ENCODE results near the gene ALG12. TPM values are rescaled to one million over a fixed set of nuclear protein-coding genes. Genes with fewer than 3 reads are reported as not detected.

The ALG12 gene
- polyA plus RNA-seq, 1 donor from 2014 or later = 14.3 TPM

GRCh38 chr22:49885881-49886280, 32.4 kb downstream of the ALG12 start:
- Histone ChIP-seq H3K4me2 (ENCODE audit: low read length) (no peak overlapping the region), H4K20me1 (ENCODE audit: insufficient read depth) (no peaks in the 10 kb centered on the region), H3F3A (ENCODE audit: insufficient read depth, low read length, poor library complexity, severe bottlenecking) (no peaks in the 10 kb centered on the region), H3K9me3 (ENCODE audit: low read length) (peaks cover 18% of the 10 kb centered on the region), H3K9me2 (ENCODE audit: insufficient read depth, low read length) (no peaks in the 10 kb centered on the region), H3K27me3 (ENCODE audit: insufficient read depth, low read depth, low read length) (no peaks in the 10 kb centered on the region), H2AFZ (ENCODE audit: low read depth, low read length) (no peak overlapping the region), H3K4me3 (ENCODE audit: low read length) (no peak overlapping the region), H3K27ac (ENCODE audit: low read length) (no peak overlapping the region), H3K79me2 (replicated peaks; ENCODE audit: insufficient read depth, low read length) (peaks cover 55% of the 10 kb centered on the region), H3K9ac (ENCODE audit: low read length) (no peak overlapping the region), H3K36me3 (ENCODE audit: insufficient read depth, low read length) (peaks cover 56% of the 10 kb centered on the region)
- TF ChIP-seq REST (IDR thresholded peaks at IDR 0.05; ENCODE audit: borderline replicate concordance) (no peak), EP300 (conservative IDR thresholded peaks at IDR 0.05; ENCODE audit: poor library complexity, severe bottlenecking) (no peak), SMC3 (conservative IDR thresholded peaks at IDR 0.05; ENCODE audit: poor library complexity) (no peak)

GRCh38 chr22:49885281-49885680, 33.0 kb downstream of the ALG12 start:
- Histone ChIP-seq H3K9ac (ENCODE audit: low read length) (no peak overlapping the region), H3K79me2 (replicated peaks; ENCODE audit: insufficient read depth, low read length) (peaks cover 54% of the 10 kb centered on the region), H4K20me1 (ENCODE audit: insufficient read depth) (no peaks in the 10 kb centered on the region), H3K27ac (ENCODE audit: low read length) (no peak overlapping the region), H3K4me3 (ENCODE audit: low read length) (no peak overlapping the region), H2AFZ (ENCODE audit: low read depth, low read length) (no peak overlapping the region), H3K9me2 (ENCODE audit: insufficient read depth, low read length) (no peaks in the 10 kb centered on the region), H3K36me3 (ENCODE audit: insufficient read depth, low read length) (peaks cover 56% of the 10 kb centered on the region), H3K4me2 (ENCODE audit: low read length) (no peak overlapping the region), H3F3A (ENCODE audit: insufficient read depth, low read length, poor library complexity, severe bottlenecking) (no peaks in the 10 kb centered on the region), H3K27me3 (ENCODE audit: insufficient read depth, low read depth, low read length) (no peaks in the 10 kb centered on the region), H3K9me3 (ENCODE audit: low read length) (peaks cover 18% of the 10 kb centered on the region)
- TF ChIP-seq EP300 (conservative IDR thresholded peaks at IDR 0.05; ENCODE audit: poor library complexity, severe bottlenecking) (no peak), MXI1 (conservative IDR thresholded peaks at IDR 0.05; ENCODE audit: poor library complexity, severe bottlenecking) (no peak), RAD21 (conservative IDR thresholded peaks at IDR 0.05) (no peak), TAF1 (IDR thresholded peaks at IDR 0.05; ENCODE audit: low read depth) (no peak), REST (IDR thresholded peaks at IDR 0.05; ENCODE audit: borderline replicate concordance) (no peak), SMC3 (conservative IDR thresholded peaks at IDR 0.05; ENCODE audit: poor library complexity) (no peak), EZH2 (IDR thresholded peaks at IDR 0.05; ENCODE audit: borderline replicate concordance, insufficient read depth, low read length, poor library complexity, severe bottlenecking) (no peak)

Data from neural cell (in vitro differentiated cells).